Gastroesophageal sphincter (tissue), 2 donors: ENCODE results near the gene MARK3.

Experiments used
- POLR2A ChIP-seq, 2 donors: fragments of 450-650 bp; IDR thresholded peaks; one replicate each; pipeline ENCODE4 v1.6.1; 2017; ENCODE audit warnings: antibody characterized with exemption in 2 of 2, mild to moderate bottlenecking in 2 of 2, moderate library complexity in 1 of 2
- POLR2AphosphoS5 ChIP-seq: sonication (generic); formaldehyde crosslinking; IDR thresholded peaks from one replicate; pipeline ENCODE4 v1.6.1; 2017; ENCODE audit warnings: antibody characterized with exemption

DNA sequence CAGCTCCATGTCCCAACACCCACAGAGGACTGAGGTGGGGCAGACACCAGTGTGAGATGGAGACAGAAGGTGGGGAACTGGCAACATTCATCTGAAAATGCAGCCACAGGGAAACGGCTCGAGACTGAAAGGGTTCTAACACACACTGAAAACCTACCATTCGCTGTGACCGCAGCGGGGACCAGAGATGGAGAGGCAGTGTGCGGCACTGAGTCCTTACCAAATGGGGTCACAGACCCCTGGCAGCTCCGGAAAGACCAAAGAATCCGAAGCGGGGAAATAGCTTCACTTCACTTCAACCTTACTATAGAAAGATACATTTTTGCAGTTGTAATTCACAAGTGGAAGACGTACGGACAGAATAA, 167.6 kb downstream of the MARK3 start:
- TF ChIP-seq POLR2AphosphoS5 (no peak), POLR2A (IDR thresholded peaks at IDR 0.05) (no peak)
